Esophagus muscularis mucosa (tissue), 3 donors: ENCODE measurements around the gene CDC42BPA.

ENCODE experiments used
- CTCF ChIP-seq, 3 experiments: fragments of 200-600 bp in 2 of 3; fragments of 450-650 bp in 1 of 3; sonication (generic) in 2 of 3; IDR thresholded peaks; one replicate each; pipeline ENCODE4 v1.5.1; 2017 to 2019; ENCODE audit warnings: antibody characterized with exemption in 3 of 3, mild to moderate bottlenecking in 2 of 3, moderate library complexity in 1 of 3
- POLR2A ChIP-seq: fragments of 450-650 bp; IDR thresholded peaks from one replicate; pipeline ENCODE4 v1.6.1; 2017; ENCODE audit warnings: antibody characterized with exemption, moderate library complexity, mild to moderate bottlenecking, low read depth

DNA sequence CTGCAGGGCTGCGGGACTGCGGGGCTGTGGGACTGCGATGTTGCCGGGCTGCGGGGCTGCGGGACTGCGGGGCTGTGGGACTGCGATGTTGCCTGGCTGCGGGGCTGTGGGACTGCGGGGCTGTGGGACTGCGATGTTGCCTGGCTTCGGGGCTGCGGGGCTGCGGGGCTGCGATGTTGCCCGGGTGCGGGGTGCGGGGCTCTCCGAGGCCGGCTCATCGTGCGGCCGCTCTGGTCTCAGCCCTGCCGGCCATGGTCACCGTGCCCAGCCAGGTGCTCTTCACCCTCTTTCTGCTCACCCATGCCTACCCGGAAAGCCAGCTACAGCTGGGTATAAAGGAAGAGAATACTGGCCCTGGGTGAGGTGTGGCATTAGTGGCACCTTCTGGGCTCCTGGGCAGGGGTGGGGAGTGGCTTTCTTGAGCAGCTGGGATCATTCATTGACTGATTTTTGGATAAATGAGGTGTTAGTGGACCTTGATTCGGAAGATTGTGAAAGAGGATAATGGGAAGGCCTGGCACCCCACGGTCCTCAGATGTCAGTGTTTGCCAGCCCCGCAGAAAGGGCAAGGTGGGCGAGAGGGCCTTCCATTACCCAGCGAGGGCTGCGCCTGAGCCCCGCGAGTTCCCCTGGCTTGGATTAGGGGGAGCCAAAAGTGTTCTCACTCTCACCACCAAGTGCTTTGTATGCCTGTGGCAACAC, 341.9 kb downstream of the CDC42BPA start:
- TF ChIP-seq CTCF (IDR thresholded peaks at IDR 0.05) (no peak), POLR2A (no peak)
